Fibroblast of lung (primary cell): ENCODE measurements around the gene ZFYVE28. TPM values are rescaled to one million over a fixed set of nuclear protein-coding genes. Genes with fewer than 3 reads are reported as not detected.
"Not testable (repeated sequence)": the region's sequence is repeated elsewhere in the genome, so short reads cannot be mapped to it uniquely, and the experiment has no call there.

ENCODE experiments used
- DNase-seq, 2 donors: peaks; one replicate each; pipeline versions ENCODE4 v3.0.0 to v3.0.0-alpha.2; 2010; ENCODE audit warnings: low read depth in 2 of 2
- H2AFZ ChIP-seq: 2 replicates; pipeline ENCODE4 v1.5.1; 2012; ENCODE audit warnings: low read length, control low read depth, inconsistent platforms
- H3K27ac ChIP-seq: 2 replicates; pipeline ENCODE4 v1.5.1; 2011; ENCODE audit warnings: low read length, control low read depth; ENCODE audit not compliant: insufficient read depth
- H3K27me3 ChIP-seq: 2 replicates; pipeline ENCODE4 v1.5.1; 2011; ENCODE audit warnings: mild to moderate bottlenecking, low read length; ENCODE audit not compliant: control insufficient read depth, insufficient read depth
- H3K36me3 ChIP-seq: 2 replicates; pipeline ENCODE4 v1.5.1; 2011; ENCODE audit warnings: low read length; ENCODE audit not compliant: control insufficient read depth, insufficient read depth
- H3K4me1 ChIP-seq: 2 replicates; pipeline ENCODE4 v1.5.1; 2011; ENCODE audit warnings: low read length; ENCODE audit not compliant: control insufficient read depth, insufficient read depth; ENCODE audit errors: extremely low read depth
- H3K4me2 ChIP-seq: 2 replicates; pipeline ENCODE4 v1.5.1; 2011; ENCODE audit warnings: low read length, control low read depth; ENCODE audit not compliant: insufficient read depth; ENCODE audit errors: extremely low read depth
- H3K4me3 ChIP-seq, 4 experiments: fragments of 200-600 bp in 1 of 4; sonication (generic) in 1 of 4; replicated peaks in 1 of 4; 2 replicates each; pipeline ENCODE4 v1.5.1; 2011 to 2016; ENCODE audit warnings: low read length in 4 of 4, low read depth in 3 of 4, mild to moderate bottlenecking in 3 of 4, control low read depth in 2 of 4, inconsistent platforms in 1 of 4, mixed read lengths in 1 of 4; ENCODE audit not compliant: insufficient read depth in 1 of 4; ENCODE audit errors: control extremely low read depth in 1 of 4
- H3K79me2 ChIP-seq: 2 replicates; pipeline ENCODE4 v1.5.1; 2012; ENCODE audit warnings: mild to moderate bottlenecking, low read length, inconsistent platforms; ENCODE audit not compliant: control insufficient read depth, insufficient read depth
- H3K9ac ChIP-seq: 2 replicates; pipeline ENCODE4 v1.5.1; 2011; ENCODE audit warnings: mild to moderate bottlenecking, low read length, control low read depth; ENCODE audit not compliant: insufficient read depth
- H3K9me3 ChIP-seq: 2 replicates; pipeline ENCODE4 v1.5.1; 2012; ENCODE audit warnings: low read depth, low read length; ENCODE audit not compliant: control insufficient read depth, insufficient read depth
- H4K20me1 ChIP-seq: 2 replicates; pipeline ENCODE4 v1.5.1; 2011; ENCODE audit warnings: low read length; ENCODE audit not compliant: control insufficient read depth, insufficient read depth; ENCODE audit errors: extremely low read depth
- CTCF ChIP-seq, 2 donors: IDR thresholded peaks in 1 of 2; conservative IDR thresholded peaks in 1 of 2; 1 replicate in 1 of 2; 2 replicates in 1 of 2; pipeline ENCODE4 v1.5.1; 2011 to 2012; ENCODE audit warnings: low read length in 2 of 2, control low read depth in 1 of 2, inconsistent platforms in 1 of 2, low read depth in 1 of 2, mild to moderate bottlenecking in 1 of 2
- EZH2 ChIP-seq: IDR thresholded peaks from 2 replicates; pipeline ENCODE4 v1.5.1; 2012; ENCODE audit warnings: low read length, control low read depth, mild to moderate bottlenecking; ENCODE audit errors: missing control alignments
- polyA plus RNA-seq, 2 donors: library from polyadenylated mRNA; depleted of rRNA in 1 of 2; stranded (reverse) in 1 of 2; unstranded in 1 of 2; fragments of >200 nt; gene quantifications; 2 replicates each; pipeline ENCODE4 v1.2.1, GENCODE V29; 2011 to 2012; ENCODE audit warnings: missing spikeins in 1 of 2
- total RNA-seq: library from RNA; depleted of rRNA; stranded (reverse); fragments of >200 nt; gene quantifications from 2 replicates; pipeline ENCODE4 v1.2.1, GENCODE V29; 2014

Gene ZFYVE28
- total and polyA plus RNA-seq, 2 donors (not counting 1 experiment from before 2014, with no cell fraction given): 2.4 to 11.6 TPM

GRCh38 chr4:2380589-2380988, 37.9 kb downstream of the ZFYVE28 start:
- not testable (repeated sequence) for H2AFZ ChIP-seq, H3K9ac ChIP-seq, H3K36me3 ChIP-seq, H3K4me3 ChIP-seq, H3K4me1 ChIP-seq, H3K27ac ChIP-seq, H3K27me3 ChIP-seq, H4K20me1 ChIP-seq, H3K79me2 ChIP-seq, H3K9me3 ChIP-seq, H3K4me2 ChIP-seq, DNase-seq

- no peaks in the 10 kb centered on the region for H3K36me3 ChIP-seq
- H3K27me3 ChIP-seq: no peaks in the 10 kb centered on the region
- no peak overlapping the region for H3K27ac ChIP-seq
- no peaks in the 10 kb centered on the region for H3K4me1 ChIP-seq
- H3K4me2 ChIP-seq: no peak overlapping the region
- no peaks in the 10 kb centered on the region for H4K20me1 ChIP-seq
- H3K9me3 ChIP-seq: no peaks in the 10 kb centered on the region
- no peak for TF ChIP-seq CTCF (conservative IDR thresholded peaks at IDR 0.05 in 1 of 2, IDR thresholded peaks at IDR 0.05 in 1 of 2; ENCODE audit: low read depth in 1 of 2, low read length in 2 of 2)
- TF ChIP-seq EZH2: no peak
- no peak overlapping the region for H3K9ac ChIP-seq
- H3K4me3 ChIP-seq: no peak overlapping the region
- no peaks in the 10 kb centered on the region for H3K79me2 ChIP-seq
- DNase-seq: no peak
- no peak overlapping the region for H2AFZ ChIP-seq
Observed at GRCh38 chr4:2378898-2379297, 39.5 kb downstream of the ZFYVE28 start.

DNA sequence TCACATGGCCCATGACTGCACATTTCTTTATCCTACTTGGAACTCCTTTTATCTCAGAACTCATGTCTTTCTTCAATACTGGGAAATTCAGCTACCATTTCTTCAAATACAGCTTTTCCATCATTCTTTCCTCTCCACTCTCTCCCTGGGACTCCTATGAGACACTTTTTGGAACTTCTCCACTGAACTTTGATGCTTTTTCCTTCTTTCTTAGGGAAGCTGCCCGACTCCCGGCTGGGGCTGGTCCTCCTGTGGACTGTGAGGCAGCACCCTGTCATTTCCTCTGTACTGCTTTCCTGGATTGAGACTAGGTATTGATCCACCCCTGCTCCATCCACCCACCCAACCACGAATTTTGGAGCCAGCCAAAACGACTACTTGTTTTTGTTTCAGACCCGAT, 40.0 kb downstream of the ZFYVE28 start:
- no peak overlapping the region for H3K27ac ChIP-seq
- no peak overlapping the region for H2AFZ ChIP-seq
- H3K4me3 ChIP-seq: no peak overlapping the region
- TF ChIP-seq CTCF (conservative IDR thresholded peaks at IDR 0.05 in 1 of 2, IDR thresholded peaks at IDR 0.05 in 1 of 2; ENCODE audit: low read depth in 1 of 2, low read length in 2 of 2) (no peak), EZH2 (no peak)
- no peaks in the 10 kb centered on the region for H3K27me3 ChIP-seq
- H3K4me2 ChIP-seq: no peak overlapping the region
- H3K79me2 ChIP-seq: no peaks in the 10 kb centered on the region
- no peaks in the 10 kb centered on the region for H3K36me3 ChIP-seq
- DNase-seq: no peak
- no peak overlapping the region for H3K9ac ChIP-seq
- H3K9me3 ChIP-seq: no peaks in the 10 kb centered on the region
- H4K20me1 ChIP-seq: no peaks in the 10 kb centered on the region
- no peaks in the 10 kb centered on the region for H3K4me1 ChIP-seq
